Dedifferentiated amniotic fluid mesenchymal stem cell (primary cell): Measurements from ENCODE around the gene PELI1.

ENCODE experiments used
- DNase-seq: peaks from one replicate; pipeline ENCODE4 v3.0.0-alpha.2; 2016; ENCODE audit errors: extremely low spot score

PELI1 gene

DNA sequence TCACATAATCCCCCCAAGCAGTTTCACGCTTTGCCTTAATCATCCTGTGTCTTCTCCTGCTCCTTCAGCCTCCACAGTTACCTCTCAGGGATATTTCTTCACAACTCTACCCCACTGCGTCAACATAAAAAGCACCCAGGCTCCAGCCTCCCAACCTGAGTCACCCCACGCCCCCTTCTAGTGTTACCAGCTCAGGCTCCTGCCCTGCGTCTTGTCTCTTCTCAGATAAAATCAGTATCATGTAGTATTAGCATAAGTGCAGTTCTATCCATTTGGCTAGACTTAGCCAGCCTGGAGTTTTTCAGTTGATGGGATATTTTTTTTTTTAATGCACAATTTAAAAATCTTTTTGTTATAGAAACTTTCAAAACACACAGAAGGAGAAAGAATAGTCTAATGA is 9.6 kb upstream of the PELI1 start:
- DNase-seq, result no peak

GRCh38 chr2:64151476-64151875 is 7.3 kb upstream of the PELI1 start:
- DNase-seq, result no peak

- no peak for DNase-seq
Measured at GRCh38 chr2:64145714-64146113, 1.5 kb upstream of the PELI1 start.

DNA sequence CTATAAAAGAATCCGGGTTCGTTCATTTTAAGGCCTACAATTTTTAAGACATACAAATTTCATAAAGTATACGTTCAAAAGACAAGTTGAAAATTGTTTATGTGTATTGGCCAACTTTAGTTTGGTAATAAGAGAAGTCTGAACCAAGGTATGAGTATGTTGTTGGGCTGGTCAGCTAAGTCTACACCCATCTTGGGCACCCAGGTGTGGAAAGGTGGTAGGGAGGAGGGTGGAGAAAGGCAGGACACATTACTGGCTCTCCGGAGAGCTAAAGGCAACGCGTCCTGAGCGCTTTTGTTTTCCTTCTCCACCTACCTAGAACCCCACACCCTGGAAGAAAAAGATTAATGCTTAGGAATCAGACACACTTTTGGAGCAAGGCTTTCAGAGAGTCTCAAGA is 899 bp upstream of the PELI1 start:
- DNase-seq, result no peak

- no peak for DNase-seq
Measured at GRCh38 chr2:64143169-64144056, 807 bp downstream of the PELI1 start.

GRCh38 chr2:64142741-64143168 is 1.5 kb downstream of the PELI1 start:
- no peak for DNase-seq

GRCh38 chr2:64141674-64142405 is 2.4 kb downstream of the PELI1 start:
- DNase-seq, result no peak

GRCh38 chr2:64140665-64141200 is 3.5 kb downstream of the PELI1 start:
- DNase-seq, result no peak

DNA sequence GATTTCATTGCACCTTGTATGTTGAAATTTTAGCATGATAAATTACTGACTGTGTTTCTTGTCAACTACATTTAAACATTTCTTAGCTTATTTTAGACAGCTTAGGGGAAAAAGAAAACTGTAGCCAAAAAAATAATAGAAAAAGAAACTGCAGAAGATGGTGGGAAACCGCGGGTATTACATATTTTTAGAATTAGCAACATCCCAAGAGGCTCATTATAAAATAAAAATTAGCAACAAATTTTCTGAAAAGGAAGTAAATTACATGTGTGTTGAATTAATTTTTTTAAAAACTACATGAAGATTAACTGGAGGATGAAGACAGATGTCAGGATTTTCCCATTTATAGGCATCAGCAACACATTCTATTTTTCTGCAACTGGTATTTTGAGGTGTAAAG is 4.3 kb downstream of the PELI1 start:
- no peak for DNase-seq

GRCh38 chr2:64137996-64138395 is 6.2 kb downstream of the PELI1 start:
- no peak for DNase-seq

DNA sequence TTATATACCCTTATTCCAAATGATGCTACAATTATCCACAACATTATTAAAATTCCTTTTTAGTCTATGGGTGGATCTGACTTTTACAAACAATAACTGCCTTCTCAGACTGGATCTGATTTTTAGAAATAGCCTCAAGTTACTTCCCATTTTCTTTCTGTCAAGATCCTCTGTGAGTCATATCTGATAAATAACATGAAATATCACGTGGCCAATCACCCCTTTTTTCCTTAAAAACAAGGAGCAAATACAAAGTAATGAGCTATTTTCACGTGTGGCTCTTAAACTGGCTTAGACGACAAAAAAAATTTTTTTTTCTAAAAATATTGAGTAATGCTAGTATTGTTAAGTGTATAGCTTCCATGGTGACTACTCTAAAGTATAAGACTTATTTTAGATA is 6.7 kb downstream of the PELI1 start:
- no peak for DNase-seq

GRCh38 chr2:64135421-64135820 is 8.8 kb downstream of the PELI1 start:
- no peak for DNase-seq

- no peak for DNase-seq
Measured at GRCh38 chr2:64134813-64135212, 9.4 kb downstream of the PELI1 start.

DNA sequence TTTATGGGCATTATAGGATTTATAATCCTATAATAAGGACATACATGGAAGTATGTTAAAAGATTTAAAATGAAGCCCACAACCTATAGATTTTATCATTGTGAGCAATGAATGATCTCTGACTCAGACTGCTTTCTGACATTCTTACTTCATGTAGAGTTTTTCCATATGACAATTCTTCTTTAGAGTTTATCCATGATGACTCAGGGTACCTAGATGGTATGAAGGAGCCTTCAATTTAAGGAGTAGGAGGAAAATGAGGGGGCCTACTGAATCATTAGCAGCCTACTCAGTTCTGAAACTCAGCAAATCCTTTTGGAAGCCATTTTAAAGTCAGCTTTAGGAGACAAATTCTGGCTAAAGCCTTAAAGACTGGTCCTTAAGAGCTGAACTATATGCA is 10.4 kb downstream of the PELI1 start:
- DNase-seq, result peak; percentile 40

GRCh38 chr2:64133354-64133753 is 10.9 kb downstream of the PELI1 start:
- DNase-seq, result no peak

DNA sequence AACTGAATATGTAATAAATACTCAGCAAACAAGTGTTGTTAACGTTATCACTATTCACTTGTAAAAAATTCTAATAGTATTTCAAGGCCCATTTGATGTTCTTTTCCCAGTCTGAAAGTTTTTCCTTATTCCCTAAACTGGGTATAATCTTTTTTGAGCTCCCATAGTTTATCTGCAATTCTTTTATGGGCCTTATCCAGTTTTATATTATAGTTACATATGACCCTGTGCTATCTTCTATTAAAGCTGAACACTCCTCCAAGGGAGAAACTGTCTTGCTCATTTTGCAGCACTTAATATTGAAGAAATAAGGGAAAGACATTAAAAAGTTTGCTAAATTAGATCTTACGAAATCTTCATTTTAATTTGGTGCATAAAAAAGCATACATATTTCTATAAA is 13.9 kb downstream of the PELI1 start:
- no peak for DNase-seq

DNA sequence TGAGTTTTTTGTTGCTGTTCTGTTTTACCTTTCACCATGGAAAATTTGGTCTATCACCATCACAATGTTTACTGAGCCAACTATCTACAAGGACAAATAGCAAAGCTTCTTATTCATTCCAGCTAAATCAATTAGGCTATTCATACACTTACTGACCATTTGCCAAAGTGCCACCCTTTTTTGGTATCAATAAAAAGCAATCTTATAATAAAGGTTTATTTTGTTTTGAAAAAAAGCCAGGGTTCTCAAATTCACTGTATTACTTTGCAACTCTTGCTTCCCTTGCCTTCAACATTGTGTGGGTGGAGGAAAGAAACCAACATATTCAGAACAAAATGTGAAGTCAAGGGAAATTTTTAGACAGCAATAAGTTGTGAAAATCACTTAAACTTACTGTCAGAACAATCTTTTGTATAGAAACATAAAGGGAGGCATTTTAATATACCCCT is 15.3 kb downstream of the PELI1 start:
- DNase-seq, result no peak

GRCh38 chr2:64128406-64128805 is 15.8 kb downstream of the PELI1 start:
- no peak for DNase-seq

GRCh38 chr2:64127119-64127518 is 17.1 kb downstream of the PELI1 start:
- no peak for DNase-seq

- no peak for DNase-seq
Measured at GRCh38 chr2:64126601-64127000, 17.6 kb downstream of the PELI1 start.

DNA sequence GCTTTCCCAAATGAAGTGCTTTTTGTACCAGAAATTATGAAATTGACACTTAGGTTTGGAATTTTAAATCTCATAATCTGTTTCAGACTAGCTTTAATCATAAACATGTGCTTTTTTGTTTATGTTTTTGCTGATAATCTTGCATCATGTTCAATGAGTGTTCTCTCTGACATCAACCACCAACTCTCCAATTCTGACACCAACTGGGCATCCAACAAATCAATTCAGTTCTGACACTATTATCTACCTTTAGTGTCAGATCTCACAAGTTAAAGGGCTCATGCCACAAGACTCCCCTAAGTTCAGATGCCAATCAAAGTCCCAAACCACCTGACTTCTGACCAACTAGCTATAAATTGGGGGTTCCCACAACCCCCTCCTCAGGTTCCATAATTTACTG is 19.6 kb downstream of the PELI1 start:
- DNase-seq, result no peak

GRCh38 chr2:64124168-64124567 is 20.1 kb downstream of the PELI1 start:
- DNase-seq, result no peak

DNA sequence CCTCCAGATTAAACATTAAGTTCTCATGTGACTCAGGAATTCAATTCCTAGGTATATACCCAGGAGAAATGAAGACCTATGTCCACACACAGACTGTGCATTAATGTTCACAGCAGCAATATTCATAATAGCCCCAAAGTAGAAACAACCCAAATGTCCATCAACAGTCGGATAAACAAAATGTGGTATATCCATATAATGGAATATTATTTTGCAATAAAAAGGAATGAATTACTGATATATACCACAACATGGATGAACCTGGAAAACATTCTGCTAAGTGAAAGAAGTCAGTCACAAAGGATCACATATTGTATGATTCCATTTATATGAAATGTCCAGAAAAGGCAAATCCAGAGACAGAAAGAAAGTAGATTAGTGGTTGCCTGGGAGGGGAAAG is 20.5 kb downstream of the PELI1 start:
- DNase-seq, result no peak
